Hypothalamus (tissue), 51 donors: ENCODE measurements around the gene CDKN1B.
A peak's percentile ranks its signal among the peaks of the same experiment; 100 is the strongest.

Source experiments
- DNase-seq, 51 donors: peaks; one replicate each; lab custom pipeline; 2025; lab: John Stamatoyannopoulos, UW

CDKN1B gene

GRCh38 chr12:12745576-12746211 lies 28.5 kb downstream of the CDKN1B start:
- no peak for DNase-seq

- DNase-seq: no peak
Measured at GRCh38 chr12:12747278-12747677, 30.1 kb downstream of the CDKN1B start.

- DNase-seq: no peak
Measured at GRCh38 chr12:12748044-12748443, 30.9 kb downstream of the CDKN1B start.

- peak in 19 of 51 donors; percentile 4 to 36 (median 17) for DNase-seq
Measured at GRCh38 chr12:12749433-12749832, 32.3 kb downstream of the CDKN1B start.

- DNase-seq: no peak
Measured at GRCh38 chr12:12755923-12756322, 38.8 kb downstream of the CDKN1B start.

- no peak for DNase-seq
Measured at GRCh38 chr12:12757121-12757520, 40.0 kb downstream of the CDKN1B start.

GRCh38 chr12:12759234-12759915 lies 42.2 kb downstream of the CDKN1B start:
- no peak for DNase-seq

GRCh38 chr12:12764824-12765223 lies 47.7 kb downstream of the CDKN1B start:
- DNase-seq: no peak

- DNase-seq: no peak
Measured at GRCh38 chr12:12770262-12770661, 53.1 kb downstream of the CDKN1B start.
